Activated CD4-positive, alpha-beta T cell treated with anti-CD3 and anti-CD28 coated beads, Interleukin-2, Interleukin-4, amounts not matched to agents 100 ng/mL and 50 ng/mL, durations not matched to agents 16 hours and 8 hours (primary cell): ENCODE measurements around the gene CYSRT1.

ENCODE experiments used
- DNase-seq: peaks from one replicate; pipeline ENCODE4 v3.0.0-alpha.2; 2020; ENCODE audit warnings: low spot score

The CYSRT1 gene

GRCh38 chr9:137190315-137190856 is 34.6 kb upstream of the CYSRT1 start:
- no peak for DNase-seq

- DNase-seq = no peak
Observed at GRCh38 chr9:137191245-137191644, 33.7 kb upstream of the CYSRT1 start.

- no peak for DNase-seq
Observed at GRCh38 chr9:137191691-137192447, 33.1 kb upstream of the CYSRT1 start.

GRCh38 chr9:137192448-137192780 is 32.6 kb upstream of the CYSRT1 start:
- no peak for DNase-seq

- no peak for DNase-seq
Observed at GRCh38 chr9:137192859-137193258, 32.1 kb upstream of the CYSRT1 start.

- DNase-seq = no peak
Observed at GRCh38 chr9:137193771-137194170, 31.2 kb upstream of the CYSRT1 start.

GRCh38 chr9:137194388-137194787 is 30.6 kb upstream of the CYSRT1 start:
- DNase-seq = no peak

- DNase-seq = no peak
Observed at GRCh38 chr9:137194909-137195308, 30.1 kb upstream of the CYSRT1 start.

- no peak for DNase-seq
Observed at GRCh38 chr9:137195525-137196220, 29.3 kb upstream of the CYSRT1 start.

- no peak for DNase-seq
Observed at GRCh38 chr9:137198051-137198901, 26.7 kb upstream of the CYSRT1 start.

- no peak for DNase-seq
Observed at GRCh38 chr9:137198902-137199283, 26.1 kb upstream of the CYSRT1 start.

GRCh38 chr9:137199411-137200121 is 25.4 kb upstream of the CYSRT1 start:
- no peak for DNase-seq

GRCh38 chr9:137200311-137201204 is 24.4 kb upstream of the CYSRT1 start, which contains the start of gene TPRN:
Gene TPRN, minus strand, starts transcription at chr9:137200741. Its CDS starts 30 bp downstream, at chr9:137200711.
- peak; percentile 99 for DNase-seq

GRCh38 chr9:137201205-137201868 is 23.6 kb upstream of the CYSRT1 start:
- DNase-seq = no peak

GRCh38 chr9:137202966-137203365 is 22.0 kb upstream of the CYSRT1 start:
- DNase-seq = no peak

GRCh38 chr9:137204731-137205125 is 20.2 kb upstream of the CYSRT1 start:
- no peak for DNase-seq

GRCh38 chr9:137205126-137206069 is 19.6 kb upstream of the CYSRT1 start, which contains the start of the genes NDOR1 and TMEM203:
Gene NDOR1, plus strand, starts transcription at chr9:137205700. Its CDS starts 78 bp downstream, at chr9:137205778.
Gene TMEM203, minus strand, starts transcription at chr9:137205648. Its CDS starts 234 bp downstream, at chr9:137205414.
- peak; percentile 95 for DNase-seq

- no peak for DNase-seq
Observed at GRCh38 chr9:137206602-137207001, 18.4 kb upstream of the CYSRT1 start.

GRCh38 chr9:137211532-137211931 is 13.4 kb upstream of the CYSRT1 start:
- no peak for DNase-seq
